Activated CD8-positive, alpha-beta memory T cell treated with anti-CD3 and anti-CD28 coated beads, Interleukin-2, amount 50 U/mL, for 24 hours (primary cell): ENCODE measurements around the gene SOCS1.
A peak's percentile ranks its signal among the peaks of the same experiment; 100 is the strongest.
"Not testable (repeated sequence)": the region's sequence is repeated elsewhere in the genome, so short reads cannot be mapped to it uniquely, and the experiment has no call there.

Source experiments
- DNase-seq: peaks from one replicate; pipeline ENCODE4 v3.0.0-alpha.2; 2020; ENCODE audit errors: extremely low read depth

Gene SOCS1

GRCh38 chr16:11224894-11225676 lies 30.9 kb downstream of the SOCS1 start:
- peak; percentile 77 for DNase-seq

GRCh38 chr16:11224096-11224893 lies 31.7 kb downstream of the SOCS1 start:
- peak; percentile 29 for DNase-seq

- not testable (repeated sequence) for DNase-seq
Observed at GRCh38 chr16:11220507-11220906, 35.5 kb downstream of the SOCS1 start.

GRCh38 chr16:11219178-11219577 lies 36.8 kb downstream of the SOCS1 start:
- no peak for DNase-seq

GRCh38 chr16:11218604-11218962 lies 37.4 kb downstream of the SOCS1 start:
- no peak for DNase-seq

- no peak for DNase-seq
Observed at GRCh38 chr16:11217651-11218603, 38.1 kb downstream of the SOCS1 start.

- DNase-seq, result no peak
Observed at GRCh38 chr16:11215935-11216556, 40.0 kb downstream of the SOCS1 start.

GRCh38 chr16:11213799-11214198 lies 42.2 kb downstream of the SOCS1 start:
- no peak for DNase-seq

GRCh38 chr16:11213373-11213772 lies 42.6 kb downstream of the SOCS1 start:
- no peak for DNase-seq

GRCh38 chr16:11212798-11213196 lies 43.2 kb downstream of the SOCS1 start:
- no peak for DNase-seq

GRCh38 chr16:11211977-11212797 lies 43.8 kb downstream of the SOCS1 start:
- DNase-seq, result no peak

- DNase-seq, result no peak
Observed at GRCh38 chr16:11211061-11211976, 44.7 kb downstream of the SOCS1 start.

GRCh38 chr16:11210260-11210659 lies 45.7 kb downstream of the SOCS1 start:
- no peak for DNase-seq

GRCh38 chr16:11208916-11209665 lies 46.9 kb downstream of the SOCS1 start:
- DNase-seq, result no peak

GRCh38 chr16:11207646-11208045 lies 48.4 kb downstream of the SOCS1 start:
- no peak for DNase-seq

- DNase-seq, result no peak
Observed at GRCh38 chr16:11205754-11206581, 50.0 kb downstream of the SOCS1 start.

GRCh38 chr16:11205065-11205699 lies 50.8 kb downstream of the SOCS1 start:
- DNase-seq, result no peak
